ENCODE data around the gene TMC6.

TMC6 gene

GRCh38 chr17:78134899-78135385 lies 6.4 kb upstream of the TMC6 start:
- DNase-seq, result no peak

GRCh38 chr17:78133971-78134898 lies 5.7 kb upstream of the TMC6 start:
- no peak for DNase-seq

- no peak for DNase-seq
Observed at GRCh38 chr17:78133179-78133951, 4.8 kb upstream of the TMC6 start.

- no peak for DNase-seq
Observed at GRCh38 chr17:78132767-78133178, 4.2 kb upstream of the TMC6 start.

GRCh38 chr17:78132084-78132676 lies 3.6 kb upstream of the TMC6 start:
- no peak for DNase-seq

- no peak for DNase-seq
Observed at GRCh38 chr17:78131172-78132083, 2.9 kb upstream of the TMC6 start.

DNA sequence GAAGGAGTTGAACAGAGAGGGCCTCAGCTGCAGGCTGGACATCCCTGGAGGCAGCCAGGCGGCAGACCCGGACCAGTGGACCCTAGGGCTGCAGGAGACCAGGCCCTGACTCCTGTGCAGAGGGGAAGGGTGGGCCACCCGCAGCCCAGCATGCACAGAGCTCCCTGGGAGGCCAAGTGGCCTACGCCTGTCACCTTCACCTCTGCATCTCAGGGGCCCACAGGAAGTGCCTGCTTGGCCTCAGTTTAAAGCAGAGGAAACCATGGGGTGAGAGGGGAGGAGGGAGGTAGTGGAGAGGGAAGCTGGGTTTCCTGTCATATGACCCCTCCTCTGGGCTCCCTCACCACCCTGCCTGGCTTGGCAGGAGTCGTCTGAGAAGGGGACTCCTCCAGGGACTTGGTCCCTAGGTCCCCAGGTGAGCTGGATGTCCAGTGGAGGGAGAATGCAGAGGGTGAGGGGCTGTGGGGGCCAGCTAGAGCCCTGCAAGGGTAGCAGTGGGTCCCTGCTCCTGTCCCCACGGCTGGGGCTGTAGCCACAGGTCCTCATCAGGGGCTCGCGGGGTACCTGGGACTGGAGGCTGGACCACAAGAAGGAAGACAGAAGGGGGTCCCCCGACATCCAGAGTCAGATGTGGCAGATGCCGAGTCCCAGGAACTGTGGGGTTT lies 2.0 kb upstream of the TMC6 start, which contains the start of gene TMC8:
Gene TMC8 (plus strand): TSS at position 335 of the 665 bp plus-strand sequence. CDS start 818 bp downstream, outside the sequence.
- no peak for DNase-seq

DNA sequence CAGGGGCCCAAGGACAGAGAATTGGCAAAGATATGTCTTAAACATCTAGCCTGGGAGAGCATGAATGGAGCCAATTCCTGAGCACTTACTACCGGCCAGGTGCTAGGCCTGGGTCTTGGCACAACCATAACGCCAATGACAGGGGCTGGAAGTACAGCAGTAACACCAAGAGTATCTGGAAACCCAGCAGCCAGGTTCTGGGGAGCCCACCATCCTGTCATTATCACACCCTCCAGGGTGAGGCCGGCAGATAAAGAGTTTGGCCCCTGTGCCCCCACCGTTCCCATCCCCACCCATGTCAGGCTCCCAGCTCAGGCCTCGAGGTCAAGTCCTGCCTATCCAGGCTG lies 1.5 kb upstream of the TMC6 start:
- DNase-seq, result no peak

GRCh38 chr17:78129351-78130089 lies 965 bp upstream of the TMC6 start:
- no peak for DNase-seq

GRCh38 chr17:78127888-78128550 lies 536 bp downstream of the TMC6 start:
- no peak for DNase-seq

DNA sequence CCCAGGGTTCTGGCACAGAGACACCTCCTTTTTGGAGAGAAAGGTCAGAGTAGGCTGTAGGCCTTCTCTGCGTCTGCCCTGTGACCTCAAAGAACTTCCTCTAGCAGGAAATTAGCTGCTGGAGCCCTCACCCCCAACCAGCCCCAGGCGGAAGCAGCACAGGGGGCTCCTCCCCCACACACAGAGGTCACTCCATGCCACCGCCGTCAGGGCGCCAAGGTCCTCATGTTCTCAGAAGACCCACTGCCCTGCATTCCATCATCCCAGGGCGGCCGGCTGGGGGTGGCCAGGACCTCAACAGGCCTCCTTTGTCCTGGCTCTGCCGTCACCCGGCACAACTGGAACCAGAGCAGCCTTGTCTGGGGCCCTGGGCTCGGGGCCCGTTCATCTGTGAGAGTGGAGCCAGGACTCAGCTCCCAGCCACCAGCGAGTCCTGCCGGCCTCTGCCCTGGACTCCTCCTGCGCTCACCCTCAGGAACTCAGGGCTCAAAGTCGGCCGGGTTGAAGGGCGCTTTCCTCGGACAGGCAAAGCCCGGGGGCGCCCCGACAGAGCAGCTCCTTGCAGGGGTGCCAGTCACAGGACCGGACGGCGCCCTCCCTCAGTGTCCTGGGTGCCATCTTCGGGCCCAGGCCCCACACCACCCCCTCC lies 1.2 kb downstream of the TMC6 start:
- DNase-seq, result no peak

DNA sequence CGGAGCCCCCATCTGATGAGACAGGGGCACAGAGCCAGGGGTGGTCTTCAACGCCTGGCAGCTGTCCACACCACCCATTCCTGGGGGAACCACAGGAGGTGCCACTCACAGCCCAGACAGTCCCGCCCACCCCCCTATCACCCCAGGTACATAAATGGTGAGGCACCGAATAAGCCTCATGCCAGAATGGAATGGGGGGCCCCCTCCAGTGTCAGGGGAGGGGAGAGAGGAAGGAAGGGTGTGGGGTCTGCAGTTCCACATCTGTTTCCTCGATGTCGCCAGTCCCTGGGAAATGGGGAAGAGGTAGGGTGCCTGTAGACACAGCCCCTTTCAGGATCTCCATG lies 1.7 kb downstream of the TMC6 start:
- DNase-seq, result no peak

DNA sequence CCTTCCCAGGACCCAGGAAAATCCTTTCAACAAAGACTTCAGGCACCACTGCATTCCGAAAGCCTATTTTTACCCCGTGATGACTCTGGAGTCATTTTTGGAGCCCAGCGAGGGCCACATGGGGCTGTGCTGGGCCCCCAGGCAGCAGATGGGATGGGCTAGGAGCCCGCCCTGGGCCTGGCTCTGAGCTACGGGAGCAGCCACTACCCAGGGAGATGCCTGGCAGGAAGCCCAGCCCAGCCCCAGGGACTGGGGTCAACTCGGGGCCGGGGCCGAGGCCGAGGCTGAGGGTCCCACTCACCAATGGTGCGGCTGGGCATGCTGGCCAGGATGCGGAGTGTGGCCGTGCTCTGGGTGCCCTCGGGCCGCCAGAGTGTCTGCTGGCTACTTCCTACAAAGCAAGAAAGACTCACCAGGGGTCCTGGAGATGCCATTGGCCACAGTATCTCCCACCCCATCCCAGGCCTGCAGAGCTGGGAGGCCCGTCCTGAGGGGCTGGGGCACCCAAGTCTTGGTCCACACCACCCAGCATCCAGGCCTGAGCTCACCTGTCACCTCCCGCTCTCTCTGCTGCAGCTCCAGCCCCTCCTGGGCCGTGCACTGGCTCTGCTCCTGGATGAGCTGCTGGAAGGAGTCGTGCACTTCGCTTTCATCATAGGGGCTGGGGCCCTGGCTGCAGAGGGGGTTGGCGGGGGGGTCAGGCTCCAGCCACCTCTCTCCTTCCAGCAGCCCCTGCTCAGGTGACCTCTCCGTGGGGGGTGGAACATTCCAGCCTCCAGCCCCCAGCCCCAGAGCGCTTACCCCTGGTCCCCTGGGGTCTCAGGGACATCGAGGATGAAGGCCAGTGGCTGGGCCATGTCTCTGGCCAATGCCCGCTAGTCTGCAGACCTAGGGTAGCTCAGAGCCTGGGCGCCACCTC lies 2.3 kb downstream of the TMC6 start:
- DNase-seq, result no peak

DNA sequence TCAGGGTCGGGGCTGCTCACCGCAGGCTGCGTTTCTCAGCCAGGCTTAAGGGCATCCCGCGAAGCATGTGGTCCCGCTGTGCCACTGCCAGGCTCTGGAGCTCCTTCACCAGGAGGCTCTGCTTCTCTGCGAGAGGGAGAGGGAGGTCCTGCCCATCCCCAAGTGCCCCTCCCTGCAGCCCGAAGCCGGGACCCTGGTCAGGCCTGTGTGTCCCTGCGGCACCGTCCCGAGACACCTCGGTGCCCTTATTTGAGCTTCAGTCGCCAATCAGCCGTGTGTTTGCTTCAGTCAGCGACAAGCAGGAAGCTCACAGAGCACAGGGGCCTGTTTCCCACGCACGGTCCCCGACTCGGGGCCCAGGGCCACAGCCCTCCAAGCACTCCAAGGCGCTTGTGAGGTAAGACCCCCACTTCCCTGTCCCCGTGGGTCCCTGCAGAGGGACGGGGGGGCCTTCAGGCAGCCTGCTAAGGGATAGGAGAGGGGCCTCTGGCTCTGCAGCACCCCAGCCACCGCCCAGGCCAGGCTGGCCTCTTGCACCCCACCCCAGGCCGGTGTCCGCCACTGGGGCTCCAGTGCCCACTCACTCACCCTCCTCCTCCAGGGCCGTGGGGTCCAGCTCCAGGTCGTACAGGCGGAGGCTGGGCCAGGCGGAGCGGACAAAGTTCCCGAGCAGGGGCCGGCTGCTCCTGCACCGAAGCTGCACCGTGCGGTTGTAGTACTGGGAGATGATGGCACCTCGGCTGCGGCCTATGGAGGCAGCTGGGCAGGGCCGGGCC lies 3.2 kb downstream of the TMC6 start:
- DNase-seq, result no peak

- no peak for DNase-seq
Observed at GRCh38 chr17:78124836-78125137, 3.8 kb downstream of the TMC6 start.

- no peak for DNase-seq
Observed at GRCh38 chr17:78124081-78124835, 4.3 kb downstream of the TMC6 start.

DNA sequence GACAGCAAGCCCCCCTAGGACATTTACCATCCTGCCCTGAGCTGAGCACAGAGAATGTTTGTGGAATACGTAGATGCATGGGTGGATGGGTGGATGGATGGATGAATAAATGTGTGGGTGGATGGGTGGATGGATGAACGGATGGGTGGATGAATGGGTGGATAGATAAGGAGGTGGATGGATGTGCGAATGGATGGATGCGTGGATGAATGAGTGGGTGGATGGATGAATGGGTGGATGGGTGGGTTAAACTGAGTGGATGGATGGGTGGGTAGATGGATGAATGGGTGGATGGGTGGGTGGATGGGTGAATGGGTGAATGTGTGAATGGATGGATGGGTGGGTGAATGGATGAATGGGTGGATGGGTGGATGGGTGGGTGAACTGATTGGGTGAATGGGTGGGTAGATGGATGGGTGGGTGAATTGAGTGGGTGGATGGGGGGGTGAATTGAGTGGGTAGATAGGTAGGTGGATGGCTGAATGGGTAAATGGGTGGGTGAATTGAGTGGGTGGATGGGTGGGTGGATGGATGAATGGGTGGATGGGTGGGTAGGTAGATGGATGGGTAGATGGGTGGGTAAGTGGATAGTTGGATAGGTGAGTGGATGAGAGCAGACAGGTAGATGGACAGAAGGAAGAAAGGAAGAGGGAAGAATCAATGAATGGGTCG lies 5.2 kb downstream of the TMC6 start:
- DNase-seq, result no peak
